CD14-positive monocyte (primary cell): ENCODE measurements around the gene ABCA12. TPM values are rescaled to one million over a fixed set of nuclear protein-coding genes. Genes with fewer than 3 reads are reported as not detected.

Source experiments
- DNase-seq, 3 donors: peaks; one replicate each; pipeline ENCODE4 v3.0.0-alpha.2; 2011 to 2022
- H2AFZ ChIP-seq: 2 replicates; pipeline ENCODE4 v1.6.0; 2012; ENCODE audit warnings: mild to moderate bottlenecking, low read depth, low read length, inconsistent platforms; ENCODE audit not compliant: insufficient read depth, poor library complexity, severe bottlenecking
- H3K27ac ChIP-seq, 2 donors: 1 replicate in 1 of 2; 2 replicates in 1 of 2; pipeline ENCODE4 v1.5.1; 2012 to 2013; ENCODE audit warnings: low read length in 2 of 2, control low read depth in 1 of 2, inconsistent platforms in 1 of 2, low read depth in 1 of 2, mild to moderate bottlenecking in 1 of 2
- H3K27me3 ChIP-seq, 2 donors: one replicate each; pipeline versions ENCODE4 v1.6.0 to v1.6.1; 2011 to 2013; ENCODE audit warnings: low read length in 2 of 2; ENCODE audit not compliant: control insufficient read depth in 2 of 2, insufficient read depth in 2 of 2
- H3K36me3 ChIP-seq, 2 donors: replicated peaks in 1 of 2; 1 replicate in 1 of 2; 2 replicates in 1 of 2; pipeline versions ENCODE4 v1.5.1 to v1.6.1; 2012 to 2013; ENCODE audit warnings: low read length in 2 of 2, control low read depth in 1 of 2, inconsistent platforms in 1 of 2, mild to moderate bottlenecking in 1 of 2; ENCODE audit not compliant: insufficient read depth in 2 of 2, control insufficient read depth in 1 of 2
- H3K4me1 ChIP-seq, 2 donors: 1 replicate in 1 of 2; 2 replicates in 1 of 2; pipeline versions ENCODE4 v1.5.1 to v1.6.1; 2012 to 2013; ENCODE audit warnings: low read length in 2 of 2, control low read depth in 1 of 2, inconsistent platforms in 1 of 2, mild to moderate bottlenecking in 1 of 2, moderate library complexity in 1 of 2; ENCODE audit not compliant: insufficient read depth in 2 of 2, control insufficient read depth in 1 of 2
- H3K4me2 ChIP-seq: replicated peaks from 2 replicates; pipeline ENCODE3; 2012; ENCODE audit warnings: low read length, moderate library complexity, mild to moderate bottlenecking; ENCODE audit not compliant: poor library complexity, severe bottlenecking; ENCODE audit errors: extremely low read depth
- H3K4me3 ChIP-seq, 3 experiments: fragments of 200-600 bp in 1 of 3; sonication (generic) in 1 of 3; replicated peaks in 1 of 3; 1 replicate in 2 of 3; 2 replicates in 1 of 3; pipeline ENCODE4 v1.5.1; 2011 to 2013; ENCODE audit warnings: low read length in 3 of 3, mild to moderate bottlenecking in 3 of 3, control low read depth in 2 of 3, low read depth in 2 of 3, inconsistent platforms in 1 of 3, moderate library complexity in 1 of 3
- H3K79me2 ChIP-seq: 2 replicates; pipeline ENCODE4 v1.6.0; 2012; ENCODE audit warnings: mild to moderate bottlenecking, control low read depth, inconsistent platforms, low read length, moderate library complexity; ENCODE audit not compliant: insufficient read depth
- H3K9ac ChIP-seq: 2 replicates; pipeline ENCODE4 v1.6.0; 2017; ENCODE audit warnings: low read length, mild to moderate bottlenecking; ENCODE audit not compliant: insufficient read depth, poor library complexity, severe bottlenecking
- H3K9me3 ChIP-seq, 2 donors: replicated peaks in 1 of 2; 1 replicate in 1 of 2; 2 replicates in 1 of 2; pipeline versions ENCODE4 v1.5.1 to v1.6.1; 2012 to 2013; ENCODE audit warnings: low read length in 2 of 2, control low read depth in 1 of 2; ENCODE audit not compliant: control insufficient read depth in 1 of 2, insufficient read depth in 1 of 2
- H4K20me1 ChIP-seq: 2 replicates; pipeline ENCODE4 v1.6.0; 2012; ENCODE audit warnings: mild to moderate bottlenecking, low read length, control low read depth, moderate library complexity; ENCODE audit not compliant: insufficient read depth
- H3K27ac Mint-ChIP-seq, 7 donors: one replicate each; pipeline ENCODE4 v1.8.0; 2020; ENCODE audit warnings: mild to moderate bottlenecking in 7 of 7, mixed read lengths in 7 of 7, moderate library complexity in 6 of 7, inconsistent platforms in 2 of 7
- H3K27me3 Mint-ChIP-seq, 3 donors: one replicate each; pipeline ENCODE4 v1.8.0; 2021 to 2022; ENCODE audit warnings: low read depth in 3 of 3, mild to moderate bottlenecking in 3 of 3, mixed read lengths in 3 of 3, moderate library complexity in 3 of 3, inconsistent platforms in 1 of 3
- H3K36me3 Mint-ChIP-seq, 2 donors: one replicate each; pipeline ENCODE4 v1.8.0; 2020; ENCODE audit warnings: mixed read lengths in 2 of 2, inconsistent platforms in 1 of 2, mild to moderate bottlenecking in 1 of 2
- H3K4me1 Mint-ChIP-seq: one replicate; pipeline ENCODE4 v1.8.0; 2020; ENCODE audit warnings: mild to moderate bottlenecking, mixed read lengths
- H3K4me3 Mint-ChIP-seq, 2 donors: one replicate each; pipeline ENCODE4 v1.8.0; 2020; ENCODE audit warnings: mild to moderate bottlenecking in 2 of 2, mixed read lengths in 2 of 2, moderate library complexity in 1 of 2
- H3K9me3 Mint-ChIP-seq, 7 donors: one replicate each; pipeline ENCODE4 v1.8.0; 2020 to 2022; ENCODE audit warnings: mixed read lengths in 7 of 7, mild to moderate bottlenecking in 6 of 7, moderate library complexity in 6 of 7, inconsistent platforms in 2 of 7
- WGBS: methylation state at CpG from one replicate; pipeline ENCODE4 v1.1.5; 2013; ENCODE audit warnings: missing lambda C conversion rate; ENCODE audit not compliant: insufficient coverage; 5-methylcytosine and 5-hydroxymethylcytosine counted together
- intact Hi-C, 2 donors: fragments of 100-400 bp; cut with micrococcal nuclease; formaldehyde crosslinking; loops; one replicate each; pipeline versions ENCODE4 v1.15.0 to v1.15.1; 2023
- polyA plus RNA-seq, 3 donors: library from polyadenylated mRNA; depleted of rRNA in 1 of 3; unstranded in 2 of 3; stranded (reverse) in 1 of 3; fragments of 300-500 nt in 2 of 3; fragments of >200 nt in 1 of 3; fragmentation: Illumina TruSeq in 2 of 3; gene quantifications; 1 replicate in 2 of 3; 2 replicates in 1 of 3; pipeline ENCODE4 v1.2.3, GENCODE V29; 2012 to 2021
- TF ChIP-seq, protein P1 (sequence below): fragments of 200-600 bp; IDR thresholded peaks from one replicate; pipeline ENCODE4 v1.8.0; 2022; ENCODE audit warnings: antibody characterized with exemption, mild to moderate bottlenecking

Gene ABCA12
- polyA plus RNA-seq, 3 donors: not detected

DNA sequence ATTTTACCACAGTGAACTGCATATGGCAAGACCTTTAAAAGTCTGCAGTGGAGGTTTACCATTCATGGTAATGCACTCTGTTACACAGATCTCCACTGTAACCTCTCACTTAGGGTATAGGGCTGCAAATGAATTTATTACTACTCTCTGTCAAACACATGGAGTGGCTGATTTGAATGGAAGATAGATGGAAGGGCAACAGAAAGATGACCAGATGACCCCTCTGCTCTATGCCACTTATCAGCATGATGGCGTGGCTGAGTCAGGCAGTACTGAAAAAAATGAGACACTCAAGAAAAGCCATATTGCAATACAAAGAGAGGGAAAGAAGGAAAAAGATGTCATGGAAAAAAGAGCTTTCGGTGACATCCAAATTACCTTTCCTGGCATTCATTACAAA, 72.3 kb downstream of the ABCA12 start:
- intact Hi-C loops: no loop called here
- H3K36me3 Mint-ChIP-seq: no peaks in the 10 kb centered on the region
- no peaks in the 10 kb centered on the region for H4K20me1 ChIP-seq
- H3K27ac ChIP-seq: no peak overlapping the region
- H3K9me3 Mint-ChIP-seq: peaks cover 0 to 3% (median 0%) of the 10 kb centered on the region in 7 donors
- TF ChIP-seq, protein P1, sequence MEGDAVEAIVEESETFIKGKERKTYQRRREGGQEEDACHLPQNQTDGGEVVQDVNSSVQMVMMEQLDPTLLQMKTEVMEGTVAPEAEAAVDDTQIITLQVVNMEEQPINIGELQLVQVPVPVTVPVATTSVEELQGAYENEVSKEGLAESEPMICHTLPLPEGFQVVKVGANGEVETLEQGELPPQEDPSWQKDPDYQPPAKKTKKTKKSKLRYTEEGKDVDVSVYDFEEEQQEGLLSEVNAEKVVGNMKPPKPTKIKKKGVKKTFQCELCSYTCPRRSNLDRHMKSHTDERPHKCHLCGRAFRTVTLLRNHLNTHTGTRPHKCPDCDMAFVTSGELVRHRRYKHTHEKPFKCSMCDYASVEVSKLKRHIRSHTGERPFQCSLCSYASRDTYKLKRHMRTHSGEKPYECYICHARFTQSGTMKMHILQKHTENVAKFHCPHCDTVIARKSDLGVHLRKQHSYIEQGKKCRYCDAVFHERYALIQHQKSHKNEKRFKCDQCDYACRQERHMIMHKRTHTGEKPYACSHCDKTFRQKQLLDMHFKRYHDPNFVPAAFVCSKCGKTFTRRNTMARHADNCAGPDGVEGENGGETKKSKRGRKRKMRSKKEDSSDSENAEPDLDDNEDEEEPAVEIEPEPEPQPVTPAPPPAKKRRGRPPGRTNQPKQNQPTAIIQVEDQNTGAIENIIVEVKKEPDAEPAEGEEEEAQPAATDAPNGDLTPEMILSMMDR: no peak
- no CpG with 5 or more reads among the region's 2 CpGs for WGBS
- no peak overlapping the region for H3K27ac Mint-ChIP-seq
- no peaks in the 10 kb centered on the region for H3K79me2 ChIP-seq
- no peaks in the 10 kb centered on the region for H3K4me1 Mint-ChIP-seq
- H3K27me3 ChIP-seq: no peaks in the 10 kb centered on the region
- H3K4me3 Mint-ChIP-seq: no peak overlapping the region
- no peak overlapping the region for H2AFZ ChIP-seq
- H3K4me1 ChIP-seq: no peaks in the 10 kb centered on the region
- H3K36me3 ChIP-seq: no peaks in the 10 kb centered on the region
- H3K9ac ChIP-seq: no peak overlapping the region
- H3K27me3 Mint-ChIP-seq: peaks cover 0 to 4% (median 0%) of the 10 kb centered on the region in 3 donors
- DNase-seq: no peak
- H3K9me3 ChIP-seq: no peaks in the 10 kb centered on the region
- no peak overlapping the region for H3K4me2 ChIP-seq
- no peak overlapping the region for H3K4me3 ChIP-seq

DNA sequence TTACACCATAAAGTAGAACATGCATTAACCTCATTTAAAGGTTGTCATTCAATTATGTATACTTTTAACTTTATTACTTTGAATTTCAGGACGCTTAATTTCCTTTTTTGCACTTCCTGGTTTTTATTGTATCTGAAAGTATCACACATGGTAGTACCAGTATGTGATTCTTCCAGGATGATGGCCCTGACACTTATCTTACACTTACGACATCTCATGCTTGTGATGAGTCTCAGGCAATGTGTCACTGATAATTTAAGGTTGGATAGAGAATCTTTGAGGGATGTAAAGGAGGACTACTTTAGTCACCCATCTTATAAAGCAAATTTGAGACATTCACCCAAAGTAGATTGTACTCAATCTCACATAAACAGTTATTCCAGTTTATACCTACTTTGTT, 74.9 kb downstream of the ABCA12 start:
- WGBS: no CpG with 5 or more reads among the region's 2 CpGs
- Histone ChIP-seq H3K9me3 (no peaks in the 10 kb centered on the region), H3K4me3 (no peak overlapping the region), H3K4me1 (no peaks in the 10 kb centered on the region), H3K79me2 (no peaks in the 10 kb centered on the region), H3K27me3 (no peaks in the 10 kb centered on the region), H3K27ac (no peak overlapping the region), H2AFZ (no peak overlapping the region), H4K20me1 (no peaks in the 10 kb centered on the region), H3K9ac (no peak overlapping the region), H3K4me2 (no peak overlapping the region), H3K36me3 (no peaks in the 10 kb centered on the region)
- intact Hi-C loops: no loop called here
- TF ChIP-seq, protein P1: no peak
- Mint-ChIP-seq H3K4me3 (no peak overlapping the region), H3K36me3 (no peaks in the 10 kb centered on the region), H3K4me1 (no peaks in the 10 kb centered on the region), H3K27ac (no peak overlapping the region), H3K27me3 (peaks cover 0 to 4% (median 3%) of the 10 kb centered on the region in 3 donors), H3K9me3 (peaks cover 0 to 2% (median 0%) of the 10 kb centered on the region in 7 donors)
- DNase-seq: no peak
